ENCODE measurements around the gene MAST4. TPM values are rescaled to one million over a fixed set of nuclear protein-coding genes. Genes with fewer than 3 reads are reported as not detected.

MAST4 gene
- total and polyA plus RNA-seq, 2 experiments from 2014 or later, result 4.2 to 6.0 TPM

- no peaks in the 10 kb centered on the region for H3K36me3 ChIP-seq (ENCODE audit: low read depth)
- H3K4me1 ChIP-seq (ENCODE audit: insufficient read depth), result peaks cover 8% of the 10 kb centered on the region
- in situ Hi-C loops (cut with MboI), result no loop called here
- no peaks in the 10 kb centered on the region for H4K20me1 ChIP-seq (ENCODE audit: insufficient read depth)
- H3K79me2 ChIP-seq (ENCODE audit: insufficient read depth), result no peaks in the 10 kb centered on the region
- no peak overlapping the region for H3K9ac ChIP-seq
- no peaks in the 10 kb centered on the region for H3K9me3 ChIP-seq (ENCODE audit: low read depth)
- no peak overlapping the region for H3K4me3 ChIP-seq
- no peak overlapping the region for H3K4me2 ChIP-seq (ENCODE audit: unreplicated experiment)
- no peaks in the 10 kb centered on the region for H3K27me3 ChIP-seq (replicated peaks; ENCODE audit: insufficient read depth)
- no peak overlapping the region for H3K27ac ChIP-seq
- TF ChIP-seq EZH2 (IDR thresholded peaks at IDR 0.05; ENCODE audit: insufficient read depth, poor library complexity, severe bottlenecking) (no peak), EZH2phosphoT487 (IDR thresholded peaks at IDR 0.05; ENCODE audit: insufficient read depth, low read depth) (no peak)
- no peaks in the 10 kb centered on the region for H3F3A ChIP-seq (ENCODE audit: insufficient read depth)
- 26 to 42% methylated on average over 1 of the region's 1 CpG for WGBS, 2 experiments (ENCODE audit: low coverage in 1 of 2, low lambda C conversion rate in 2 of 2, missing lambda C conversion rate in 2 of 2)
- DNase-seq, result no peak
- no peak overlapping the region for H2AFZ ChIP-seq
- H3K9me2 ChIP-seq (ENCODE audit: insufficient read depth), result no peaks in the 10 kb centered on the region
Observed at GRCh38 chr5:66861402-66861801, 265.2 kb downstream of the MAST4 start.

GRCh38 chr5:66862020-66862419 is 265.8 kb downstream of the MAST4 start:
- Histone ChIP-seq H3K27me3 (replicated peaks; ENCODE audit: insufficient read depth) (no peaks in the 10 kb centered on the region), H3F3A (ENCODE audit: insufficient read depth) (no peaks in the 10 kb centered on the region), H3K79me2 (ENCODE audit: insufficient read depth) (no peaks in the 10 kb centered on the region), H3K4me3 (no peak overlapping the region), H2AFZ (no peak overlapping the region), H3K36me3 (ENCODE audit: low read depth) (no peaks in the 10 kb centered on the region), H3K9me2 (ENCODE audit: insufficient read depth) (no peaks in the 10 kb centered on the region), H3K4me2 (ENCODE audit: unreplicated experiment) (no peak overlapping the region), H3K27ac (no peak overlapping the region), H3K9ac (no peak overlapping the region), H4K20me1 (ENCODE audit: insufficient read depth) (no peaks in the 10 kb centered on the region), H3K9me3 (ENCODE audit: low read depth) (no peaks in the 10 kb centered on the region), H3K4me1 (ENCODE audit: insufficient read depth) (peaks cover 8% of the 10 kb centered on the region)
- 76 to 78% methylated on average over 2 of the region's 2 CpGs for WGBS, 2 experiments (ENCODE audit: low coverage in 1 of 2, low lambda C conversion rate in 2 of 2, missing lambda C conversion rate in 2 of 2)
- no peak for DNase-seq
- TF ChIP-seq EZH2 (IDR thresholded peaks at IDR 0.05; ENCODE audit: insufficient read depth, poor library complexity, severe bottlenecking) (no peak), EZH2phosphoT487 (IDR thresholded peaks at IDR 0.05; ENCODE audit: insufficient read depth, low read depth) (no peak)
- in situ Hi-C loops (cut with MboI), result no loop called here

GRCh38 chr5:66863243-66864170 is 267.3 kb downstream of the MAST4 start:
- TF ChIP-seq EZH2phosphoT487 (IDR thresholded peaks at IDR 0.05; ENCODE audit: insufficient read depth, low read depth) (no peak), EZH2 (IDR thresholded peaks at IDR 0.05; ENCODE audit: insufficient read depth, poor library complexity, severe bottlenecking) (no peak)
- H3K27ac ChIP-seq, result no peak overlapping the region
- no peaks in the 10 kb centered on the region for H3K9me3 ChIP-seq (ENCODE audit: low read depth)
- WGBS, 2 experiments (ENCODE audit: low coverage in 1 of 2, low lambda C conversion rate in 2 of 2, missing lambda C conversion rate in 2 of 2), result 91 to 92% methylated on average over 6 of the region's 6 CpGs
- H4K20me1 ChIP-seq (ENCODE audit: insufficient read depth), result no peaks in the 10 kb centered on the region
- no peaks in the 10 kb centered on the region for H3K79me2 ChIP-seq (ENCODE audit: insufficient read depth)
- no peak for DNase-seq
- H3K36me3 ChIP-seq (ENCODE audit: low read depth), result no peaks in the 10 kb centered on the region
- in situ Hi-C loops (cut with MboI), result no loop called here
- H2AFZ ChIP-seq, result no peak overlapping the region
- H3K4me1 ChIP-seq (ENCODE audit: insufficient read depth), result peaks cover 8% of the 10 kb centered on the region
- no peaks in the 10 kb centered on the region for H3K27me3 ChIP-seq (replicated peaks; ENCODE audit: insufficient read depth)
- no peak overlapping the region for H3K9ac ChIP-seq
- no peaks in the 10 kb centered on the region for H3K9me2 ChIP-seq (ENCODE audit: insufficient read depth)
- no peak overlapping the region for H3K4me3 ChIP-seq
- no peaks in the 10 kb centered on the region for H3F3A ChIP-seq (ENCODE audit: insufficient read depth)
- H3K4me2 ChIP-seq (ENCODE audit: unreplicated experiment), result no peak overlapping the region

- Histone ChIP-seq H3K9ac (no peak overlapping the region), H2AFZ (no peak overlapping the region), H3K4me1 (ENCODE audit: insufficient read depth) (peaks cover 8% of the 10 kb centered on the region), H3K4me2 (ENCODE audit: unreplicated experiment) (no peak overlapping the region), H3K79me2 (ENCODE audit: insufficient read depth) (no peaks in the 10 kb centered on the region), H3K9me2 (ENCODE audit: insufficient read depth) (no peaks in the 10 kb centered on the region), H4K20me1 (ENCODE audit: insufficient read depth) (no peaks in the 10 kb centered on the region), H3K27me3 (replicated peaks; ENCODE audit: insufficient read depth) (no peaks in the 10 kb centered on the region), H3K36me3 (ENCODE audit: low read depth) (no peaks in the 10 kb centered on the region), H3F3A (ENCODE audit: insufficient read depth) (no peaks in the 10 kb centered on the region), H3K4me3 (no peak overlapping the region), H3K27ac (no peak overlapping the region), H3K9me3 (ENCODE audit: low read depth) (no peaks in the 10 kb centered on the region)
- TF ChIP-seq EZH2 (IDR thresholded peaks at IDR 0.05; ENCODE audit: insufficient read depth, poor library complexity, severe bottlenecking), result no peak
- TF ChIP-seq EZH2phosphoT487 (IDR thresholded peaks at IDR 0.05; ENCODE audit: insufficient read depth, low read depth), result no peak
- in situ Hi-C loops (cut with MboI), result no loop called here
- DNase-seq, result peak; percentile 78
- WGBS, 2 experiments (ENCODE audit: low coverage in 1 of 2, low lambda C conversion rate in 2 of 2, missing lambda C conversion rate in 2 of 2), result 61 to 63% methylated on average over 10 of the region's 10 CpGs
Observed at GRCh38 chr5:66864240-66864884, 268.2 kb downstream of the MAST4 start.
